Vagina (tissue), 2 donors: ENCODE data around the gene ZNF521.

Experiments used
- POLR2A ChIP-seq, 2 donors: fragments of 450-650 bp; IDR thresholded peaks; one replicate each; pipeline ENCODE4 v1.6.1; 2017; ENCODE audit warnings: antibody characterized with exemption in 2 of 2, mild to moderate bottlenecking in 2 of 2, moderate library complexity in 2 of 2
- TF ChIP-seq, protein P1 (sequence below), 3 experiments: fragments of 450-650 bp in 2 of 3; fragments of 200-600 bp in 1 of 3; sonication (generic) in 1 of 3; IDR thresholded peaks; one replicate each; pipeline ENCODE4 v1.5.1; 2017 to 2019; ENCODE audit warnings: antibody characterized with exemption in 3 of 3, mild to moderate bottlenecking in 2 of 3, moderate library complexity in 2 of 3

DNA sequence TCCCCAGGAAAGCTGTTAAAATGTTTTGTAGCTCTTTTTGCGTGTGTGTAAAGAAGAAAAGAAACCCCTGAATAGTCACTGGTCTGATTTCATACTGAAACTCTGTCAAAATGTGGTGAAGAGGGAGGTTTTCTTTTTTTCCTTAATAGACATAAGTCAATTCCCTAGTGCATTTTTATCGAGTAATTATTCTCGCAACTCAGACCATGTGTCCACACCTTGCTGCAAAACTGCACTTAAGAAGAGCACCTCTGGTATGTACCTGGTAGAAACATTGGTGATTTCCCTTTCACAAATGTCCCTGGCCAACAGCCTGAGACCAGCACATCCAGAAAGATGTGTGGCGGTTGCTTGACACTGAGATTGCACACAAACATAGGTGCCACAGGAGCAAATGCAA, 159.9 kb downstream of the ZNF521 start:
- TF ChIP-seq, protein P1, sequence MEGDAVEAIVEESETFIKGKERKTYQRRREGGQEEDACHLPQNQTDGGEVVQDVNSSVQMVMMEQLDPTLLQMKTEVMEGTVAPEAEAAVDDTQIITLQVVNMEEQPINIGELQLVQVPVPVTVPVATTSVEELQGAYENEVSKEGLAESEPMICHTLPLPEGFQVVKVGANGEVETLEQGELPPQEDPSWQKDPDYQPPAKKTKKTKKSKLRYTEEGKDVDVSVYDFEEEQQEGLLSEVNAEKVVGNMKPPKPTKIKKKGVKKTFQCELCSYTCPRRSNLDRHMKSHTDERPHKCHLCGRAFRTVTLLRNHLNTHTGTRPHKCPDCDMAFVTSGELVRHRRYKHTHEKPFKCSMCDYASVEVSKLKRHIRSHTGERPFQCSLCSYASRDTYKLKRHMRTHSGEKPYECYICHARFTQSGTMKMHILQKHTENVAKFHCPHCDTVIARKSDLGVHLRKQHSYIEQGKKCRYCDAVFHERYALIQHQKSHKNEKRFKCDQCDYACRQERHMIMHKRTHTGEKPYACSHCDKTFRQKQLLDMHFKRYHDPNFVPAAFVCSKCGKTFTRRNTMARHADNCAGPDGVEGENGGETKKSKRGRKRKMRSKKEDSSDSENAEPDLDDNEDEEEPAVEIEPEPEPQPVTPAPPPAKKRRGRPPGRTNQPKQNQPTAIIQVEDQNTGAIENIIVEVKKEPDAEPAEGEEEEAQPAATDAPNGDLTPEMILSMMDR (IDR thresholded peaks at IDR 0.05): no peak
- TF ChIP-seq POLR2A (IDR thresholded peaks at IDR 0.05): no peak
